ENCODE measurements around the gene BLOC1S3. TPM values are rescaled to one million over a fixed set of nuclear protein-coding genes. Genes with fewer than 3 reads are reported as not detected.
A peak's percentile ranks its signal among the peaks of the same experiment; 100 is the strongest.

Gene BLOC1S3
- total RNA-seq, 2 experiments from 2014 or later: 8.1 to 13.8 TPM

DNA sequence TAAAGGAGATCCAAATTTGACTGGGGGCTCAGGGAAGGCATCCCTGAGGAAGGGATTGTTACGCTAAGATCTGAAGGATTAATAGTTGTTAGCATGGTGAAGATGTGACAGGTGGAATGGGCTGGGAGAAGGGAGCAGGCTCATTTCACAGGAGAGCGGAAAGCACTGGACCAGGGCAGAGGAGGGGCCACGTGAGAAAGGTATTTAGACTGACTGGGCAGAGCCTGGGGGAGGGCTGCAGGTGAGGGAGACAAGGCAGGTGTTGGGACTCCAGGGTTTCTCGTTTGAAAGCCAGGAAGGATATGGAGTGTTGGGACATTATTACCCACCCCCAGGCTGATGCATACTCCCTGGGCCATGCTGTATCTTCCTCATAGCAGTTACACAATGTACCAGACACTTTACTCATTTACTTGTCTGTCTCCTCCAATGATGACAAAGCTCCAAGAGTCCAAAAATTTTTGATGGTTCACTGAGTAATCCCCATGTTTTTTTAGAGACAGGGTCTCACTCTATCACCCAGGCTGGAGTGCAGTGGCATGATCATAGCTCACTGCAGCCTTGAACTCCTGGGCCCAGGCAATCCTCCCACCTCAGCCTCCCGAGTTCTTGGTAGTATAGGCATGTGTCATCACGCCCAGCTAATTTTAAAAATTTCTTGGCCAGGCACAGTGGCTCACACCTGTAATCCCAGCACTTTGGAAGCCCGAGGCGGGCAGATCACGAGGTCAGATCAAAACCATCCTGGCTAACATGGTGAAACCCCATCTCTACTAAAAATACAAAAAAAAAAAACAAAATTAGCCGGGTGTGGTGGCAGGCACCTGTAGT, 2.9 kb upstream of the BLOC1S3 start:
- Histone ChIP-seq H3K9me3 (ENCODE audit: low read length) (no peaks in the 10 kb centered on the region), H3K27ac (ENCODE audit: low read depth, low read length, poor library complexity, severe bottlenecking) (no peak overlapping the region), H3K9me2 (ENCODE audit: insufficient read depth, low read length) (no peaks in the 10 kb centered on the region), H3K36me3 (ENCODE audit: insufficient read depth, low read length) (0 out of 2 replicates have a peak, but pooled peaks cover 2% of the 10 kb centered on the region), H3K4me1 (ENCODE audit: insufficient read depth, low read length, poor library complexity, severe bottlenecking) (peaks cover 33% of the 10 kb centered on the region), H3K4me3 (ENCODE audit: low read depth, low read length, poor library complexity, severe bottlenecking) (no peak overlapping the region), H3K79me2 (ENCODE audit: insufficient read depth, low read depth, low read length) (peaks cover 23% of the 10 kb centered on the region), H4K20me1 (ENCODE audit: insufficient read depth, low read length) (no peaks in the 10 kb centered on the region), H2AFZ (ENCODE audit: low read length) (no peak overlapping the region), H3K4me2 (ENCODE audit: low read length) (no peak overlapping the region)
- POLR2A ChIA-PET: interaction anchor here (0.7 kb wide), 1 partner anchor 30 kb away, joined by 3 read pairs; no protein-coding TSS in a partner anchor
- DNase-seq (ENCODE audit: low spot score): no peak
- intact Hi-C loops (cut with micrococcal nuclease; ENCODE audit: unreplicated experiment): loop anchor here (5.0 kb wide), 1 partner anchor 83 kb away; the partner anchor contains the start of gene PPP1R37
- TF ChIP-seq, protein P1, sequence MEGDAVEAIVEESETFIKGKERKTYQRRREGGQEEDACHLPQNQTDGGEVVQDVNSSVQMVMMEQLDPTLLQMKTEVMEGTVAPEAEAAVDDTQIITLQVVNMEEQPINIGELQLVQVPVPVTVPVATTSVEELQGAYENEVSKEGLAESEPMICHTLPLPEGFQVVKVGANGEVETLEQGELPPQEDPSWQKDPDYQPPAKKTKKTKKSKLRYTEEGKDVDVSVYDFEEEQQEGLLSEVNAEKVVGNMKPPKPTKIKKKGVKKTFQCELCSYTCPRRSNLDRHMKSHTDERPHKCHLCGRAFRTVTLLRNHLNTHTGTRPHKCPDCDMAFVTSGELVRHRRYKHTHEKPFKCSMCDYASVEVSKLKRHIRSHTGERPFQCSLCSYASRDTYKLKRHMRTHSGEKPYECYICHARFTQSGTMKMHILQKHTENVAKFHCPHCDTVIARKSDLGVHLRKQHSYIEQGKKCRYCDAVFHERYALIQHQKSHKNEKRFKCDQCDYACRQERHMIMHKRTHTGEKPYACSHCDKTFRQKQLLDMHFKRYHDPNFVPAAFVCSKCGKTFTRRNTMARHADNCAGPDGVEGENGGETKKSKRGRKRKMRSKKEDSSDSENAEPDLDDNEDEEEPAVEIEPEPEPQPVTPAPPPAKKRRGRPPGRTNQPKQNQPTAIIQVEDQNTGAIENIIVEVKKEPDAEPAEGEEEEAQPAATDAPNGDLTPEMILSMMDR (conservative IDR thresholded peaks at IDR 0.05; ENCODE audit: low read length): no peak
- TF ChIP-seq EZH2phosphoT487 (IDR thresholded peaks at IDR 0.05; ENCODE audit: borderline replicate concordance, low read depth, low read length): no peak
- CTCF ChIA-PET (ENCODE audit: unreplicated experiment): no interaction called here
- BruUV-seq (replicated peaks): no TSS peak

DNA sequence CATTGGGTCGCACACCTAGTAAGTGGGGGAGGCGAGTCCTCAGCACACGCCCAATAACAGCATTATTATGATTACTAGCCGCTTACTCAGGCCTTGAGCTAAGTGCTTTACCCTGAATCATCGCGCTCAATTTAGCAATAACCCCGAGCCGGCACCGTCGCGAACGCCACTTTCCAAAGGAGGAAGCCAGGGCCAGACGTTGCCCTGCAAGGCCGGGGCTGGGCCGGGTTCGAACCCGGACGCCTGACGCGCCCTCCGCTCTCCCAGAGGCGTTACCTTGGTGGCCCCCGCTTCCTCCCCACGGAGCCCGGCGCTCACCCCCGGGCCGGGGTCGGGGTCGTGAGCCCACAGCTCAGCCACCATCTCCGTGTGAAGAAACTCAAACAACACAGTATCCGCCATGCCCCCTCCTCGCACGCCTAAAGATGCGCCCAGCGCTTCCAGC, 745 bp upstream of the BLOC1S3 start, which contains the start of gene TRAPPC6A:
Gene TRAPPC6A (minus strand): TSS at position 421 of the 445 bp plus-strand sequence. CDS start 19 bp downstream, at position 402.
- no peaks in the 10 kb centered on the region for H3K9me3 ChIP-seq (ENCODE audit: low read length)
- 0 out of 2 replicates have a peak, but pooled peaks cover 8% of the 10 kb centered on the region for H3K36me3 ChIP-seq (ENCODE audit: insufficient read depth, low read length)
- peaks cover 32% of the 10 kb centered on the region for H3K79me2 ChIP-seq (ENCODE audit: insufficient read depth, low read depth, low read length)
- POLR2A ChIA-PET: interaction anchor here (0.6 to 2.4 kb wide), 7 partner anchors 11 to 1243 kb away, joined by 3 to 15 read pairs (median 3); partner anchors contain the start of gene ZNF45
- TSS peak; percentile 97 for BruUV-seq (replicated peaks)
- peaks cover 25% of the 10 kb centered on the region for H3K4me1 ChIP-seq (ENCODE audit: insufficient read depth, low read length, poor library complexity, severe bottlenecking)
- peak within 1 kb of the TSS; percentile 75 for H3K4me2 ChIP-seq (ENCODE audit: low read length)
- no peaks in the 10 kb centered on the region for H3K9me2 ChIP-seq (ENCODE audit: insufficient read depth, low read length)
- intact Hi-C loops (cut with micrococcal nuclease; ENCODE audit: unreplicated experiment): loop anchor here (1.0 to 5.0 kb wide), 4 partner anchors 41 to 162 kb away; partner anchors contain the start of genes GEMIN7 and PPP1R37
- no peak for DNase-seq (ENCODE audit: low spot score)
- H3K27ac ChIP-seq (ENCODE audit: low read depth, low read length, poor library complexity, severe bottlenecking): peak within 1 kb of the TSS; percentile 66
- peak within 1 kb of the TSS; percentile 88 for H3K4me3 ChIP-seq (ENCODE audit: low read depth, low read length, poor library complexity, severe bottlenecking)
- CTCF ChIA-PET (ENCODE audit: unreplicated experiment): interaction anchor here (0.6 to 0.8 kb wide), 2 partner anchors 25 to 113 kb away, joined by 3 read pairs; no protein-coding TSS in a partner anchor
- H2AFZ ChIP-seq (ENCODE audit: low read length): peak within 1 kb of the TSS; percentile 72
- H4K20me1 ChIP-seq (ENCODE audit: insufficient read depth, low read length): no peaks in the 10 kb centered on the region
- TF ChIP-seq EZH2phosphoT487 (IDR thresholded peaks at IDR 0.05; ENCODE audit: borderline replicate concordance, low read depth, low read length): no peak
- TF ChIP-seq, protein P1 (conservative IDR thresholded peaks at IDR 0.05; ENCODE audit: low read length): no peak

Measured in OCI-LY7 (cell line).